Tibial nerve (tissue), 3 donors: ENCODE results near the gene ALOX5AP.

Source experiments
- CTCF ChIP-seq, 5 experiments: fragments of 200-600 bp in 3 of 5; fragments of 450-650 bp in 2 of 5; sonication (generic) in 3 of 5; IDR thresholded peaks; one replicate each; pipeline ENCODE4 v1.5.1; 2016 to 2019; ENCODE audit warnings: antibody characterized with exemption in 5 of 5, mild to moderate bottlenecking in 3 of 5, moderate library complexity in 2 of 5
- POLR2A ChIP-seq, 2 donors: fragments of 450-650 bp; IDR thresholded peaks; one replicate each; pipeline ENCODE4 v1.6.1; 2017; ENCODE audit warnings: antibody characterized with exemption in 2 of 2, mild to moderate bottlenecking in 2 of 2, moderate library complexity in 2 of 2

DNA sequence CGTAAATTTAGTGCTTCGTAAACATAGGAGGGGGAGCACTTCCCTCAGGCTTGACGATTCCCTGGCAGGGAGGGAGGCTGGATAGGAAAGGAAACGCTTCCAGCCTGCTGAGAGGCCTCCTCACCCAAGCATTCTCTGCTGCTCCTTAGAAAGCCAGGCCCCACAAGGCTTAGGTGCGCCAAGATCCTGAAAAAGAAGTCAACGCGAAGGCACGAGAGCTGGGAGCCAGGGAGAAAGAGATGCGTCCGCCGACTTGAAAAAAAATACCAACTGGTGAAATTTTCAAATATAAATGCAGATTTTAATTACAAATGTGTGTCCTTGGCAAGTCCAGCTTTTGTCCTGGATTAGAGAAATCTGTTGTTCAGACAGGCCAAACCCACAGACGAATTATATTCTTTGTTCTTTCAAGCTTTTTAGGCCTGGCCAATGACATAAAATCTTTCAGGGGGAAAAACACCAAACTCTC, 64.0 kb downstream of the ALOX5AP start:
- no peak for TF ChIP-seq CTCF (IDR thresholded peaks at IDR 0.05)
- no peak for TF ChIP-seq POLR2A (IDR thresholded peaks at IDR 0.05)
